T-helper 1 cell treated with Interleukin-12 subunit alpha and Interleukin-12 subunit beta and Interleukin-4 antibody, amounts not matched to agents 30 μg/mL and 1 μg/mL, for 36 hours (primary cell): Measurements from ENCODE around the gene RSBN1L.
"Not testable (repeated sequence)": the region's sequence is repeated elsewhere in the genome, so short reads cannot be mapped to it uniquely, and the experiment has no call there.

ENCODE experiments used
- H3K27ac Mint-ChIP-seq: one replicate; pipeline ENCODE4 v1.8.0; 2021; ENCODE audit warnings: mild to moderate bottlenecking, mixed read lengths
- H3K27me3 Mint-ChIP-seq: one replicate; pipeline ENCODE4 v1.8.0; 2021; ENCODE audit warnings: low read depth, mixed read lengths
- H3K36me3 Mint-ChIP-seq: one replicate; pipeline ENCODE4 v1.8.0; 2021; ENCODE audit warnings: low read depth, mixed read lengths
- H3K4me1 Mint-ChIP-seq: one replicate; pipeline ENCODE4 v1.8.0; 2021; ENCODE audit warnings: low read depth, mixed read lengths
- H3K4me3 Mint-ChIP-seq: one replicate; pipeline ENCODE4 v1.8.0; 2021; ENCODE audit warnings: mild to moderate bottlenecking, moderate library complexity, mixed read lengths
- H3K9me3 Mint-ChIP-seq: one replicate; pipeline ENCODE4 v1.8.0; 2021; ENCODE audit warnings: mixed read lengths

The RSBN1L gene

DNA sequence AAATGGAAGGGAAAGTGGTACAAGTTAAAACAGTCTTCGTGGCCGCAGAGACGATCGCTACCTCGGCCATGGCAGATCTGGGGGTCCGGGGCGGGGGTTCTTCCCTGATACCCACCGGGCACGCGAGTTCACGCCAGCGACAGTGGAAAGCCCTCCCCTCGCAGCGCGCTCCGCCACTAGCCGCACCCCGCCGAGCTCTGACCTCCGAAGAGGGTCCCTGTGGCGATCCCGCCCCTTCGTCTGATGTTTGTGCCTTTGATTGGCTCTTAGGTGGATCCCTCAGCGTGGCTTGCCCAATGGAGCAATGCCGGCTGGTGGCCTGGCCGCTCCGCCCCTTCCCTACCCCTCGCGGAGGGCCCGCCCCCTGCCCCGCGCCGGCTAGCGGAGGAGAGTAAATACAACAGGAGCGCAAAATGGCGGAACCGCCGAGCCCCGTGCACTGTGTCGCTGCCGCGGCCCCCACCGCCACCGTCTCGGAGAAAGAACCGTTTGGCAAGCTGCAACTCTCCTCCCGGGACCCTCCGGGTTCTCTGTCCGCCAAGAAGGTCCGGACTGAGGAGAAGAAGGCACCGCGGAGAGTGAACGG, at the start of gene RSBN1L:
Gene RSBN1L (plus strand): TSS at position 403 of the 586 bp plus-strand sequence. CDS start 11 bp downstream, at position 414.
- peak within 1 kb of the TSS; percentile 88 for H3K27ac Mint-ChIP-seq
- peak within 1 kb of the TSS; percentile 97 for H3K4me3 Mint-ChIP-seq
- H3K4me1 Mint-ChIP-seq = peaks cover 34% of the 10 kb centered on the region
- peaks cover 22% of the 10 kb centered on the region for H3K36me3 Mint-ChIP-seq
- H3K9me3 Mint-ChIP-seq = no peaks in the 10 kb centered on the region
- no peaks in the 10 kb centered on the region for H3K27me3 Mint-ChIP-seq

DNA sequence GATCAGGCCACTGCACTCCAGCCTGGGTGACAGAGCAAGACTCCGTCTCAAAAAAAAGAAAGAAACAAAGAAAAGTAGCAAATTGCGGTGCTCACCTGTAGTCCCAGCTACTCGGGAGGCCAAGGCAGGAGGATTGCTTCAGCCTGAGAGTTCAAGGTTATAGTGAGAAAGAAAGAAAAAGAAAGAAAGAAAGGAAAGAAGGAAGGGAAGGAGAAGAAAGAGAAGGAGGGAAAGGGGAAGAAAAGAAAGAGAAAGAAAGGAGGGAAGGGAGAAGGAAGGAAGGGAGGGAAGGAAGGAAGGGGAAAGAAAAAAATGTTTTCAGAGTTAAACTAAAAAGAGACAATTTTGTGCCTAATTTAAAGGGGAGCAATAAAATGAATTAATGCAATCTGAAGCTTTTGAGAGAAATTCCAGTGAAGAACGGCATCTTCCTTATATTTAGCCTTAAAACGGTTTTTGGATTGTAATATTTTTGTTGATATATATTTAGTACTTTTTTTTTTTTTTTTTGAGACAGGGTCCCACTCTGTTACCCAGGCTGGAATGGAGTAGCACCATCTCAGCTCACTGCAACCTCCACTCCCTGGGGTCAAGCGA, 47.4 kb upstream of the RSBN1L start:
- no peaks in the 10 kb centered on the region for H3K4me1 Mint-ChIP-seq
- H3K27me3 Mint-ChIP-seq = no peaks in the 10 kb centered on the region
- H3K36me3 Mint-ChIP-seq = peaks cover 2% of the 10 kb centered on the region
- H3K9me3 Mint-ChIP-seq = no peaks in the 10 kb centered on the region
- no peak overlapping the region for H3K4me3 Mint-ChIP-seq
- no peak overlapping the region for H3K27ac Mint-ChIP-seq

- Mint-ChIP-seq H3K9me3 (no peaks in the 10 kb centered on the region), H3K27me3 (no peaks in the 10 kb centered on the region), H3K4me1 (no peaks in the 10 kb centered on the region), H3K36me3 (no peaks in the 10 kb centered on the region), H3K4me3 (no peak overlapping the region), H3K27ac (no peak overlapping the region)
These were observed 46.4 kb upstream of the RSBN1L start for GRCh38 chr7:77649716-77650349.

- Mint-ChIP-seq H3K27ac (no peak overlapping the region), H3K36me3 (no peaks in the 10 kb centered on the region), H3K4me3 (no peak overlapping the region), H3K4me1 (no peaks in the 10 kb centered on the region), H3K27me3 (no peaks in the 10 kb centered on the region), H3K9me3 (no peaks in the 10 kb centered on the region)
These were observed 44.6 kb upstream of the RSBN1L start for GRCh38 chr7:77651575-77652162.

DNA sequence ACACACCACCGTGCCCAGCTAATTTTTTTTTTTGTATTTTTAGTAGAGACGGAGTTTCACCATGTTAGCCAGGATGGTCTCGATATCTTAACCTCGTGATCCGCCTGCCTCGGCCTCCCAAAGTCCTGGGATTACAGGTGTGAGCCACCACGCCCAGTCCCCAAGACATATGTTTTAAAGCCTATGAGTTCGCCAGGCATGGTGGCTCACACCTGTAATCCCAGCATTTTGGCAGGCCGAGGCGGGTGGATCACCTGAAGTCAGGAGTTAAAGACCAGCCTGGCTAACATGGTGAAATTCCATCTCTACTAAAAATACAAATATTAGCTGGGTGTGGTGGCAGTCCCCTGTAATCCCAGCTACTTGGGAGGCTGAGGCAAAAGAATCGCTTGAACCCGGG, 43.4 kb upstream of the RSBN1L start:
- H3K27ac Mint-ChIP-seq = not testable (repeated sequence)

DNA sequence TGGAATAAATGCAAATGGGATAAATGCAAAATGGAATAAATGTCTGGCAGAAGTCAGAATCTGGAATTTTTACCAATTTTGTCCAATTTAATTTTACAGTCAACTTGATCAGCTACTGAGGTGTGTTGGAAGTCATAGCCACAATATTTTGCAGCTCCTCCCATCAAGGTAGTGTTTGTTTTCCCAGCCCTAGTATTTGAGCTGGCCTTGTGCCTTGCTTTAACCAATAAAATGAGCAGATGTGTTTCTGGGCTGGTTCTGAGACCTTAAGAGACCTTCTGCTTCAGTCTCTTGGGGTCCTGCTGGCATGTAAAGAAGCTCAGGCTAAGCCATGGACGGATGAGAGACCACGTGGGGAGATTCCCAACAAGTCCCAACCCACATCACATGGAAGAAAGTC, 42.7 kb upstream of the RSBN1L start:
- Mint-ChIP-seq H3K27ac (no peak overlapping the region), H3K36me3 (no peaks in the 10 kb centered on the region)

More for the DNA sequence above, 43.4 kb upstream of the RSBN1L start:
- H3K36me3 Mint-ChIP-seq, H3K9me3 Mint-ChIP-seq, H3K4me1 Mint-ChIP-seq, H3K4me3 Mint-ChIP-seq, H3K27me3 Mint-ChIP-seq: not testable (repeated sequence)

GRCh38 chr7:77655356-77655755, 40.9 kb upstream of the RSBN1L start:
- H3K36me3 Mint-ChIP-seq = no peaks in the 10 kb centered on the region
- no peaks in the 10 kb centered on the region for H3K9me3 Mint-ChIP-seq
- no peak overlapping the region for H3K4me3 Mint-ChIP-seq
- no peaks in the 10 kb centered on the region for H3K4me1 Mint-ChIP-seq
- no peaks in the 10 kb centered on the region for H3K27me3 Mint-ChIP-seq
- no peak overlapping the region for H3K27ac Mint-ChIP-seq

More for the DNA sequence above, 42.7 kb upstream of the RSBN1L start:
- H3K27me3 Mint-ChIP-seq = no peaks in the 10 kb centered on the region
- no peaks in the 10 kb centered on the region for H3K4me1 Mint-ChIP-seq
- no peaks in the 10 kb centered on the region for H3K9me3 Mint-ChIP-seq
- no peak overlapping the region for H3K4me3 Mint-ChIP-seq

DNA sequence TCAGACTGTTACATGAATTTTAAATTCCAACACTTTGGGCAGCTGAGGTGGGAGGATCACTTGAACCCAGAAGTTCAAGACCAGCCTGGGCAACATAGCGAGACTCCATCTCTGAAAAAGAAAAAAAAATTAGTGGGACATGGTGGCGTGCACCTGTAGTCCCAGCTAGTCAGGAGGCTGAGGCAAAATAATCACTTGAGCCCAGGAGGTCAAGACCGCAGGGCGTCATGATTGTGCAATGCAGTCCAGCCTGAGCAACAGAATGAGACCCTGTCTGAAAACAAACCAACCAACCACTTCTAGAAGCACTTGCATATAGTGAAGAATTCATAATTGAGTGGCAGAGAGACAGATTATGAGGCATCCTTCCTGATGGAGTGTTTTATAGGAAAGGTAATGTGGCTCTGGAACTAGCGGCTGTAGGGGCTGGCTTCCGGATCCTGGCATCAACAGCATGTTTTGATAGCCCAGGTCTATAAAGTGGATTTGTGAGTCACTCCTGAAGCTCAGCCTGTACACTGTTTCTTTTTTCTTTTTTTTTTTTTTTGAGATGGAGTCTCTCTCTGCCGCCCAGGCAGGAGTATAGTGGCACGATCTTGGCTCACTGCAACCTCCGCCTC, 40.3 kb upstream of the RSBN1L start:
- Mint-ChIP-seq H3K27ac (no peak overlapping the region), H3K36me3 (no peaks in the 10 kb centered on the region), H3K27me3 (no peaks in the 10 kb centered on the region), H3K9me3 (no peaks in the 10 kb centered on the region), H3K4me3 (no peak overlapping the region), H3K4me1 (no peaks in the 10 kb centered on the region)

DNA sequence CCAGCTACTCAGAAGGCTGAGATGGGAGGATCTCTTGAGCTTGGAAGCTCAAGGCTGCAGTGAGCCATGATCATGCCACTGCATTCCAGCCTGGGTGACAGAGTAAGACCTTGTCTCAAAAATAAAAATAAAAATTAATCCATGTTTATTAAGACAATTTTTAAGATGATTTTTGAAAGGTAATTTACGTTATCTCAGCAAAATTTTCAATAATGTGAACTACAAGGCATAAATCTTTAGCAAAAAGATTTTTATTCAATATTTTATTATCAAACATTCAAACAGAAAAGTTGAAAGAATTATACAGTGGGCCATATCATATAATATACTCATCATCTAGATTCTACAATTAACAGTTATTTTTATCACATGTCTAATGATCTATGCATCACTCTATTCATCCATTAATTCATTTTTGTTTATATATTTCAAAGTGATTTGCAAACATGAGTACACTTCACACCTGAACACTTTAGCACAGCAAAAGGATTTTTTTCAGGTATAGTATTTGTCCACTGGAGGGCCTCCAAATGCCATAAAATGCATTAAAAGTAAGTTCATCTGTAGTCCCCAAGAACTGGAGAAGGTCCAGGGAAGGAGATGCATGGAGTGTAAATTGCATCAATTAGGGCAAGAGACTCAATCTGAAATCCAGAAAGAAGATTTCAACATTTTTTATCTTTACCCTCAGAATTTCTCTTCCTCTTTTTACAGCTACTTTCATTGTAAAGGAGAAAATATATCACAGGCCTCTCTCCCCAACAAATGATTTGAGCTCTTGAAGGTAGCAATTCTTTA, 38.6 kb upstream of the RSBN1L start:
- no peaks in the 10 kb centered on the region for H3K4me1 Mint-ChIP-seq
- H3K4me3 Mint-ChIP-seq = no peak overlapping the region
- no peaks in the 10 kb centered on the region for H3K36me3 Mint-ChIP-seq

GRCh38 chr7:77658928-77659327, 37.3 kb upstream of the RSBN1L start:
- no peaks in the 10 kb centered on the region for H3K9me3 Mint-ChIP-seq

More for the DNA sequence above, 38.6 kb upstream of the RSBN1L start:
- Mint-ChIP-seq H3K27ac (no peak overlapping the region), H3K9me3 (no peaks in the 10 kb centered on the region), H3K27me3 (no peaks in the 10 kb centered on the region)

GRCh38 chr7:77661816-77662215, 34.4 kb upstream of the RSBN1L start:
- Mint-ChIP-seq H3K36me3 (no peaks in the 10 kb centered on the region), H3K4me3 (no peak overlapping the region), H3K9me3 (no peaks in the 10 kb centered on the region), H3K4me1 (no peaks in the 10 kb centered on the region), H3K27me3 (no peaks in the 10 kb centered on the region), H3K27ac (no peak overlapping the region)

More at GRCh38 chr7:77658928-77659327, 37.3 kb upstream of the RSBN1L start:
- no peaks in the 10 kb centered on the region for H3K4me1 Mint-ChIP-seq
- no peaks in the 10 kb centered on the region for H3K36me3 Mint-ChIP-seq
- H3K27me3 Mint-ChIP-seq = no peaks in the 10 kb centered on the region
- H3K27ac Mint-ChIP-seq = no peak overlapping the region
- no peak overlapping the region for H3K4me3 Mint-ChIP-seq

DNA sequence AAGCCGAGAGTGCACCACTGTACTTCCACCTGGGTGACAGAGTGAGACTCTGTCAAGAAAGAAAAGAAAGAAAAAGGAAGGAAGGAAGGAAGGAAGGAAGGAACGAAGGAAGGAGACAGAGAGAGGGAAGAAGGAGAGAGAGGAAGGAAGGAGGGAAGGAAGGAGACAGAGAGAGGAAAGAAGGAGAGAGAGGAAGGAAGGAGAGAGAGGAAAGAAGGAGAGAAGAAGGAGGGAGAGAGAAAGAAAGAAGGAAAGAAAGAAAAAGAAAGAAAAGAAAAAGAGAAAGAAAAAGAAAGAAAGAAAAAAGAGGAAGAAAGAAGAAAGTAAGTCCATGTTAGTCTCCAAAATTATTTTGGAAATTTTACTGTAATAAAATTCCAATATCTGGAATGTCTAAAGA, 33.4 kb upstream of the RSBN1L start:
- Mint-ChIP-seq H3K9me3 (no peaks in the 10 kb centered on the region), H3K4me3 (no peak overlapping the region), H3K4me1 (no peaks in the 10 kb centered on the region), H3K27ac (no peak overlapping the region), H3K36me3 (no peaks in the 10 kb centered on the region), H3K27me3 (no peaks in the 10 kb centered on the region)

DNA sequence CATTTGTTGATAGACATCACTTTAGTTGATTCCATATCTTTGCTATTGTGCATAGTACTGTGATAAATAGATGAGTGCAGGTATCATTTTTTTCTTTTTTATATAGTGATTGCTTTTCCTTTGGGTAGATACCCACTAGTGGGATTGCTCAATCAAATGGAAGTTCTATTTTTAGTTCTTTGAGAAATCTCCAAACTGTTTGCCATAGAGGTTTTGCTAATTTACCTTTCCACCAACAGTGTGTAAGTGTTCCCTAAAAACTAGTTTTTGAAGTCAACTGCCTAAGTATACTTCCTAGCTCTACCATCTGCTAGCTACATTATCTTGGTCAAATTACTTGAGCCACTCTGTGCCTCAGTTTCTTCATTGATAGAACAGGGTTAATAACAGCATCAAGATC, 31.5 kb upstream of the RSBN1L start:
- Mint-ChIP-seq H3K27me3 (no peaks in the 10 kb centered on the region), H3K9me3 (no peaks in the 10 kb centered on the region), H3K4me1 (no peaks in the 10 kb centered on the region), H3K36me3 (no peaks in the 10 kb centered on the region), H3K4me3 (no peak overlapping the region), H3K27ac (no peak overlapping the region)

GRCh38 chr7:77665161-77665560, 31.1 kb upstream of the RSBN1L start:
- no peaks in the 10 kb centered on the region for H3K9me3 Mint-ChIP-seq
- H3K36me3 Mint-ChIP-seq = no peaks in the 10 kb centered on the region
- H3K4me3 Mint-ChIP-seq = no peak overlapping the region
- H3K27me3 Mint-ChIP-seq = no peaks in the 10 kb centered on the region
- H3K4me1 Mint-ChIP-seq = no peaks in the 10 kb centered on the region
- H3K27ac Mint-ChIP-seq = no peak overlapping the region
